Chondrocyte (in vitro differentiated cells): Measurements from ENCODE around the gene AHRR. TPM values are rescaled to one million over a fixed set of nuclear protein-coding genes. Genes with fewer than 3 reads are reported as not detected.
A peak's percentile ranks its signal among the peaks of the same experiment; 100 is the strongest.

ENCODE experiments used
- DNase-seq: peaks from one replicate; pipeline ENCODE4 v3.0.0; 2021; ENCODE audit warnings: mixed read lengths, low spot score
- H3K27ac Mint-ChIP-seq: one replicate; pipeline ENCODE4 v1.8.0; 2021; ENCODE audit warnings: mild to moderate bottlenecking, moderate library complexity, mixed read lengths; ENCODE audit not compliant: unreplicated experiment
- H3K27me3 Mint-ChIP-seq: 2 replicates; pipeline ENCODE4 v1.8.0; 2021; ENCODE audit warnings: low read depth, mixed read lengths
- H3K36me3 Mint-ChIP-seq: 2 replicates; pipeline ENCODE4 v1.8.0; 2021; ENCODE audit warnings: low read depth, mixed read lengths
- H3K4me1 Mint-ChIP-seq: 2 replicates; pipeline ENCODE4 v1.8.0; 2021; ENCODE audit warnings: low read depth, mild to moderate bottlenecking, mixed read lengths
- H3K4me3 Mint-ChIP-seq: one replicate; pipeline ENCODE4 v1.8.0; 2021; ENCODE audit warnings: mild to moderate bottlenecking, moderate library complexity, mixed read lengths; ENCODE audit not compliant: unreplicated experiment
- H3K9me3 Mint-ChIP-seq: 2 replicates; pipeline ENCODE4 v1.8.0; 2021; ENCODE audit warnings: low read depth, mixed read lengths
- CTCF ChIP-seq: fragments of 200-600 bp; sonication (generic); IDR thresholded peaks from 2 replicates; pipeline ENCODE4 v1.5.0; 2021; ENCODE audit warnings: antibody characterized with exemption, mild to moderate bottlenecking, moderate library complexity
- total RNA-seq: library from RNA; stranded (reverse); gene quantifications from 3 replicates; pipeline ENCODE4 v1.2.1, GENCODE V29; 2021

The AHRR gene
- total RNA-seq, 1 donor from 2014 or later = 17.3 TPM

GRCh38 chr5:375921-376798 lies 54.6 kb downstream of the AHRR start:
- H3K36me3 Mint-ChIP-seq = peaks cover 9% of the 10 kb centered on the region
- peaks cover 5% of the 10 kb centered on the region for H3K9me3 Mint-ChIP-seq
- peaks cover 49% of the 10 kb centered on the region for H3K4me1 Mint-ChIP-seq
- DNase-seq = peak; percentile 80
- no peak for TF ChIP-seq CTCF
- no peak overlapping the region for H3K4me3 Mint-ChIP-seq
- no peak overlapping the region for H3K27ac Mint-ChIP-seq
- H3K27me3 Mint-ChIP-seq = no peaks in the 10 kb centered on the region

GRCh38 chr5:376799-377325 lies 55.3 kb downstream of the AHRR start:
- DNase-seq = no peak
- H3K27ac Mint-ChIP-seq = no peak overlapping the region

GRCh38 chr5:377326-377981 lies 55.9 kb downstream of the AHRR start:
- Mint-ChIP-seq H3K27ac (no peak overlapping the region), H3K9me3 (peaks cover 14% of the 10 kb centered on the region), H3K4me1 (peaks cover 42% of the 10 kb centered on the region), H3K27me3 (no peaks in the 10 kb centered on the region), H3K4me3 (no peak overlapping the region), H3K36me3 (peaks cover 19% of the 10 kb centered on the region)
- DNase-seq = peak; percentile 64
- no peak for TF ChIP-seq CTCF

More at GRCh38 chr5:376799-377325, 55.3 kb downstream of the AHRR start:
- Mint-ChIP-seq H3K4me3 (no peak overlapping the region), H3K27me3 (no peaks in the 10 kb centered on the region), H3K4me1 (peaks cover 46% of the 10 kb centered on the region), H3K36me3 (peaks cover 13% of the 10 kb centered on the region), H3K9me3 (peaks cover 9% of the 10 kb centered on the region)
- TF ChIP-seq CTCF = no peak

GRCh38 chr5:378301-378891 lies 56.9 kb downstream of the AHRR start:
- no peak for DNase-seq
- Mint-ChIP-seq H3K27ac (peak overlapping the region; percentile 70), H3K9me3 (peaks cover 16% of the 10 kb centered on the region), H3K4me3 (no peak overlapping the region), H3K36me3 (peaks cover 20% of the 10 kb centered on the region), H3K4me1 (peaks cover 35% of the 10 kb centered on the region), H3K27me3 (no peaks in the 10 kb centered on the region)
- TF ChIP-seq CTCF = no peak
